ENCODE measurements around the gene BCAN.

BCAN gene

DNA sequence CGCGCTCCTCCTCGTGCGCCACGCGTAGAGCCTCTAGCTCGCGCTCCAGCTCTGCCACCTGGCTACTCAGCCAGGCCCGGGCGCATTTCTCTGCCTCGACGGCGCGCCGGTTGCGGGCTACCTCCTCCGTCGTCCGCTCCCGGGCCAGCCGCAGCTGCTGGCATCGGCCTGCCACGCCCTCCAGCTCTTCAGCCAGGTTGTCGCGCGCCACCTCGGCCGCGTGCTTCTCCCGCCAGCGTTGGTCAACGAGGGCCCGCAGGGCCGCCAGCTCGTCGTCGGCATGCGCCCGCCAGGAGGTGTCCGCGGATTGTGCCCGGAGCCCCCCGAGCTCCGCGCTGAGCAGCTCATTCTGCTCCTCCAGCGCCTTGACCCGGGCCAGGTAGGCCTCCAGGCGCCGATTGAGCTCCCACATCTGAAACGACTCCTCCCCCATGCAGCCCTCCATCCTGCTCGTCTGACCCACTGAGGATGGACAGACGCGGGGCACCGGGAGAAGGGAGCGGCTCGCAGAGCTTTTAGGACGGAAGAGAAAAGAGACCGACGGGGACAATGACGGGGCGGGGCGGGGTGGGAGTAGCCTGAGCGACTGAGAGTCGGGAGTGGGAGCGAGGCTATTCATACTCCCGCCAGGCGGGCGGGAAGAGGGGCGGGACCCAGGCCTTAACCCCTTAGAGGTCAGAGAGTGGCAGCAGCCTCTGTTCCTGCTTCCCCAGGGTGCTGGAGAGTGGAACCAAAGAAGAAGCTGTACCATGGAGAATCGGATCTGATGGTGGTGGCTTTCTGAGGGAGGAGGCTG, 35.1 kb downstream of the BCAN start, which contains the start of gene NES:
Gene NES, minus strand, starts transcription at position 588 of the 796 bp plus-strand sequence. Its CDS starts 143 bp downstream, at position 445.
- no peak for DNase-seq (ENCODE audit: low read depth in 1 of 2, low spot score in 1 of 2)

DNA sequence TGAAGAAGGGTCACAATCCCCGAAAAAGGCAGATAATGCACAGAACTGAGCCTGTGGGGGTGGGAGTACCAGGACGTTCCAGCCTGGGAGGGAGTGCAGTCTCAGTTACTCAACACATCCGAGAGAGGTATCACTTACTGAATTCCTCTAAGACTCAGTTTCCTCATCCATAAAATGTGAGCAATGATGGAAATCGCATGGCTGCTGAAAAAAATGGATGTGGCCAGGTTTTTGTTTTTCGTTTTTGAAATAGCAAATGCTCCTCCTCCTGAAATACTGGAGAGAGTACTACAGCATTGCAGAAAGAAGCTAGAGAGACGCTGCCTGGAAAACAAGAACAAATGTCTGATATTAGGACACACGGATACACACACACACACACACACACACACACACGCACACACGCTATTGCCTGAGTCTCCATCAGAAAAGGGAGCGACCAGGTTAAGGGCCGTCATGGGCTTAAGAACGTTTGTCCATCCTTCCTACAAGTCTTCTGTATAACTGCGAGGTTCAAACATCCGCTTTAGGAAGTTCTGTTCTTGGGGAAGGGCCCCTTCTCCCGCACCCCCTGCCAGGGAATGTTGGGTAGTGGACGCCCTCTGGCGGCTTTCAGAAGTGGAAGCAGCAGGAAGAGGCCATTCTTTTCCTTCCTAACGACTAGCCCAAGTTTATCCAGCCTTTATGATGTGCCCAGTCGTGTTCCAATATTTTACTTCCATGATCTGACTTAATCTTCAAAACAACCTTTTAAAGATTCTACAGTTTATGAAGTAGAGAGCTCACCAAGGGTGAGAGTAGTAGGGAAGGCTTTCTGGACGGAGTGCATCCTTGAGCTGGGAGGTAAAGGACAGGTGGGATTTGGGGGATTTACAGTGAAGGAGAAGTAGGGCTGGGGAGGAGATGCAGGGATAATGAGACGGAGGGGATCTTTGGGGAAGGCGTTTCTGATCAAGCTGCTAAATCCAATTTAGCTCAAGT, 36.0 kb downstream of the BCAN start:
- DNase-seq (ENCODE audit: low read depth in 1 of 2, low spot score in 1 of 2): no peak

DNA sequence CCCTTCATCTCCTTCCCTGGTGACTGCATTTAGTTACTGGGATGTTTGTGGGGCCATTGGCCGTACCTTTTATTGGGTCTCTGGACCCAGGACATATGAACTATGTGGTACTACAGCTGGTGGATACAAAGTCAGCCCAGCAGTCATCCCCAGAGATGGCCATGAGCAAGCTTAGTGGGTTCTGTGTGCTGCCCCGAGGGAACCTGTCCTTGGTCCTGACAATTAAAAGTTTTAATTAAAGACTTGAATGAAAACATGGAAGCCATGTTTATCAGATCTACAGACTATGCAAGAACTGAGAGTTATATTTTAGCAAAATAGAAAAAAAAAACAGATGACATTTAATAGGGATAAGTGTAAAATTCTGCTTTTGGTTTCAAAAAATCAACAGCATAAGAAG, 38.1 kb downstream of the BCAN start:
- no peak for DNase-seq (ENCODE audit: low read depth in 1 of 2, low spot score in 1 of 2)

DNA sequence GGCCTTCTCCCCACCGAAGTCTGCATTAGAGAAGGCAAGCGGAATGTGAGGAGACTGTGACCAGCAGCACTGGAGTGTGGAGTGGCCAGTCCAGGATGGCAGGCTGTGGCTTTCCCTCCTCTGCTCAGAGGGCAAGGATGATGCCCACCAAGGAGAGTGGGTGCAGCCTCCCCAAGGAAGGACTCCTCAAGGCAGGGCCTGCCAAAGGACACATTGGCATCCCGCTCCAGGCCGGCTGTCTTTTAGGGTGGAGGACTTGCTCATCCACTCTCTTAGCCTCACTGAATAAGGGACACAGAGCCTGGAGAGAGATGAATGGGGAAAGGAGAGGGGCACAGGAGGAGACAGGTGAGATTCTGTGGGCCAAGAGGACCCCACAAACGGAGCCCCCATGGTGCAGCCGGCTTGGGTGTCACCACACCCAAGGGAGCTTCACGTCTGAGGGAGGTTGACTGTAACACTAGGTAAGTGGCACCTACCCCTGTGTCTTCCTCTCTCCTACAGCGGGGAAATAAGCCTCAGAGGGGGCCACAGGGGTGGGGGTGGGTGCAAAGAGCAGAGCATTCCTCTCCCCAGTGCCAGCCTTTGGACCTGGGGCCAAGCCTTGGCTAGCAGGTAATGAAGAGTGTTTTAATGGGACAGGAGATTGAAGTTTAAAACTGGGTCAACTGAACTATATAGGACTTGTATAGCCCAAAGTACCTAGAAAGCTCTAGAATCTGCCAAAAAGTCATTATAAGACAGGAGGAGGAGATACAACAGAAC, 39.5 kb downstream of the BCAN start:
- DNase-seq (ENCODE audit: low read depth in 1 of 2, low spot score in 1 of 2): no peak

DNA sequence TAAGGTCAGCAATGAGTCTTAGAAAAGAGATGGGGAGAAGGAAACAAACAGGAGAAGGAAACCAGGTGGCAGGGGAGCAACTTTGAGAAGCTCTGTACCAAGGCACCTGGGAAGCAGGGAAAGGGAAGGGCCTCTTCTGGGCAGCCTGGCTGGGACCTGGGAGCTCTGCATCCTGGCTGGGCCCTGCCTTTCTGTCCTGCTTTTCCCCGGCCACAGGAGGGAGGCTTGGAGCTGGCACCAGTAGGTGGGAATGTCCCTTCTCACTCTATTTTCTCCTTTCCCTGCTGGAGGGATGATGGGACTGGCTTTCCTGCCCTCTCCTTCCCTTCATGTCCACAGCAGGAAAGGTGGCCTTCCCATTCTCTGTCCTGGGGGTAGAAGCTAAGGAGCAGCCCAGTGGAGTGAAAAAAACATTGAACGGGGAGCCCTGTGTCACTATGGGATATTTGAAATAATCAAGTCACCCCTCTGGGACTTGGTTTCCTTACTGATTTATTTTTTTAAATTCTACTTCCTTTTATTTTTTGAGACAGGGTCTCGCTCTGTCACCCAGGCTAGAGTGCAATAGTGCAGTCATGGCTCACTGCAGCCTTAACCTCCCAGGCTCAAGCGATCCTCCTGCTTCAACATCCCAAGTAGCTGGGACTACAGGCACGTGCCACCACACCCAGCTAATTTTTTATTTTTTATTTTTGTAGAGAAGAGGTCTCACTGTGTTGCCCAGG, 40.4 kb downstream of the BCAN start:
- DNase-seq (ENCODE audit: low read depth in 1 of 2, low spot score in 1 of 2): no peak

DNA sequence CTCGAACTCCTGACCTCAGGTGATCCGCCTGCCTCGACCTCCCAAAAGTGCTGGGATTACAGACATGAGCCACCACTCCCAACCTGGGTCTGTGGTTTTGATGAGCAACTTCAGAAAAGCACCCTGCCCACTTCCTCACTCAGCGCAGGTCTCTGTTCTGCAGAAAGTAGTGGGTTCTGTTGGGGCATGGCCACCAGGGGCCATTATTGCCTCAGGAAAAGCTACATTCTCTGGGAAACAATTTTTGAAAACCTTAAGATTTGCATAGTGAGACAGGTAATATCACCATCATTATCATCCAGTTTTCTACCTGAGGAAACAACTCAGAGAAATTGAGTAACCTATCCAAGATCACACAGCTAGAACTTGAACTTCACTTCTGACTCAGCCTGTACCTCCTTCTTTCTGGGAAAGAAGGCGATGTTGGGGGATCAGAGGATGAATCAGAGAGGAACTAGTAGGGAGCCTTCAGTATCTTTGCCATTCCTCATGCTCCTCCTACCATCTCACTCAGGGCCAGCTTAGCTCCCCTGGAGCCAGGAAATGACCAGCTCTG, 42.4 kb downstream of the BCAN start:
- no peak for DNase-seq (ENCODE audit: low read depth in 1 of 2, low spot score in 1 of 2)

DNA sequence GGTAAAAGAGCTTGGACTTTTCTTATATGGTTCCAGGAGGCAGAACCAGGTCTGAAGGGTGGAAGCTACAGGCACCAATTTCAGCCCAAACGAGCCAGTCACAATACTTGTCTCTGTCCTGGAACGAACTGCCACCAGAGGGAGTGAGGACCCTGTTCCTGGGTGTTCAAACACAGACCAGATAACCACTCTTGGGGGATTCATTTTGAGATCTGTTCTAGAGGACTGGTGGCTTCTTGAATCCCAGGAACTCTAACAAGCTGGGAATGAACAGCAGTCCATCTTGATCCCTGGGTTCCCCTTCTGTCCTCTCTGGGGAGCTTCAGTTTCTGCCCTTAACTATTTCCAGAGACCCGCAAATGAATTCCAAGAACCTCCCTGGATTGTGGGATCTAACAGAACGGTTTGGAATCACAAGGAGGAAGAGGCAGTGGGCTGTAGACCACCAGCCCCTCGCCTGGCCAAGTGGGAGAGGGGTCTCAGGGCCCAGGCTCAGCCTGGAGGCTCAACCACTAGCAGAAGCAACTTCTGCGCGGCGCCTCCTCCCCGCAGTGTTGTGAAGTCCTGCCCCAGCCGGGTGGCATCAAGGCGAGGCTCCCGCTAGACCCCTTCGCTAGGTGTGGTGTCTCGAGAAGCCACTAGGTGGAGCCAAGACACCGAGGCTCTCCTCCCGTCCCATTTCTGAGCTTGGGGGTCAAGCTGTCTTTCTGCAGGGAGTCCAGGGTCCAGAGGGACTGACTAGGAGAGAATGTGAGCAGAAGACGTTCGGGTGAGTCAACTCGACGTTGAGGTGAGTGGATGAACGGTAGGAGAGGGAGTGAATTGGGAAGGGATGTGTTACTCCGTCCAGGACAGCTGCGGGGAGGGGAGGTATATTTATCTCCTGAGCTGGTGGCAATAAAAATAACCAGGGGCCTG, 47.4 kb downstream of the BCAN start:
- peak; percentile 47 to 70 for DNase-seq (ENCODE audit: low read depth in 1 of 2, low spot score in 1 of 2)

DNA sequence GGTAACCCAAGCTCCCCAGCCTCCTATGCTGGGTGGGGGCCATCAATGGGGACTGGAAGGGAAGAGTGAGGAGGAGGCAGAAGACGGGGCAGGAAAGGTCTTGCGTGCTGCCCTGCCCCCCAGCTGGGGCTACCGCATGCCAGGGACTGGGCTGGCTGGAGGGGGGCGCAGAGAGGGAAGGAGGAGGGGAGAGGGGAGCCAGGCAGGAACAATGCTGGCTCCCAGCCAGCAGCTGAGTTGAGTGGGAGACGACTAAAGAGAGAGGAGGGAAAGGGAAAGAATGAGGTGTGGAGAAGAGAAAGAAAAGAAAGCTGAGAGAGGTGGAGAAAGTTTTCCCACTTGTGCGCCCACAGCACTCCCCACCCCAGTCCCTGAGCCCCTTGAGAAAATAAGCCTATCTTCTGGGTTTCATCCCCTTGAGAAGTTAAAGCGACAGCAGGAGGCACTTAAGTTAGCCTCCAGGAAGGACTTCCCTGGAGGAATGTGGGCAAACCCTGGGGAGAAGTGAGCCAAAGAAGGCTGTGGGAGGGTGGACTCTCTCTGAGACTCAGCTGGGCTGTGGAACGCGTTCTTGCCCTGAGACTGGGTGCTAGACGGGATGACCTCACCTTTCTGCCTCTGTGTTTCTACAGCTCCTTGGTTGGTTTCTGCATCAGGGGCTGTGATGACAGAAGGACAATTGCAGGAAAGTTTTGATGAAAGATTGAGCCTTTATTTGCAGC, 48.2 kb downstream of the BCAN start:
- no peak for DNase-seq (ENCODE audit: low read depth in 1 of 2, low spot score in 1 of 2)

DNA sequence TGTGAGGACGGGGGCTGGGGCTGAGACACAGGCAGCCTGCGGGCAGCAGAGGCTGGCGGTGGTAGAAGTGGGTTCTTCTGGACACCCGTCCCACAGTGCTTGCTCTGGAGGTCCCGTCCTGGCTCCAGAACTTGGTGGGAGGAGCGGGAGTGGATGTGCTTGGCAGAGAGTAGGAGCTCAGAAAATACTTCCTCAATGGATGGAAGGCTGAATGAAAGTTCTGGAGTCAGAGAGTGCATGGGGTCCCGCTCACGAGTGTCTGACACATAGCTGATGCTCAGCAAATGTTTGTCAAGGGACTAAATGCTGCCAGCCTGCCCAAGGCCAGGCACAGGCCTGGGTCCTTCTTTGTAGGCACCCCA, 48.7 kb downstream of the BCAN start:
- no peak for DNase-seq (ENCODE audit: low read depth in 1 of 2, low spot score in 1 of 2)

DNA sequence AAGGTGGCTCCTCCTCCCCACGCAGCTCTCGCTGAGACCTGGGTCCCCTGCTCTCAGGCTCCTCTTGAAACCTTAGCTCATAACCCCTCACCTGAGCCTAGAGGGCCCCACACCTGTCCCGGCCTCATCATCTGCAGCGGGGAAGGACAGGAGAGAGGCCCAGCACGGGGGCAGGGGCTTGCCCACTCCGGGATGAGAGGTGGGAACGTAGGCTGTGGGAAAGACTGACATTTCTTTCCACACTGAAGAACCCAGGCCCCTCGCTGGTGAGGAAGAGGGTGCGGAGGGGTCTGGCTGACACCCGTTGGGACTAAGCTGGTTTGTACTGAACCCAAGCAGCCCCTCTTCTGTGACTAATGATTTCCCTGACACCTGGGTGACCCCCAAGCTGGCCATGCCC, 49.3 kb downstream of the BCAN start:
- no peak for DNase-seq (ENCODE audit: low read depth in 1 of 2, low spot score in 1 of 2)

DNA sequence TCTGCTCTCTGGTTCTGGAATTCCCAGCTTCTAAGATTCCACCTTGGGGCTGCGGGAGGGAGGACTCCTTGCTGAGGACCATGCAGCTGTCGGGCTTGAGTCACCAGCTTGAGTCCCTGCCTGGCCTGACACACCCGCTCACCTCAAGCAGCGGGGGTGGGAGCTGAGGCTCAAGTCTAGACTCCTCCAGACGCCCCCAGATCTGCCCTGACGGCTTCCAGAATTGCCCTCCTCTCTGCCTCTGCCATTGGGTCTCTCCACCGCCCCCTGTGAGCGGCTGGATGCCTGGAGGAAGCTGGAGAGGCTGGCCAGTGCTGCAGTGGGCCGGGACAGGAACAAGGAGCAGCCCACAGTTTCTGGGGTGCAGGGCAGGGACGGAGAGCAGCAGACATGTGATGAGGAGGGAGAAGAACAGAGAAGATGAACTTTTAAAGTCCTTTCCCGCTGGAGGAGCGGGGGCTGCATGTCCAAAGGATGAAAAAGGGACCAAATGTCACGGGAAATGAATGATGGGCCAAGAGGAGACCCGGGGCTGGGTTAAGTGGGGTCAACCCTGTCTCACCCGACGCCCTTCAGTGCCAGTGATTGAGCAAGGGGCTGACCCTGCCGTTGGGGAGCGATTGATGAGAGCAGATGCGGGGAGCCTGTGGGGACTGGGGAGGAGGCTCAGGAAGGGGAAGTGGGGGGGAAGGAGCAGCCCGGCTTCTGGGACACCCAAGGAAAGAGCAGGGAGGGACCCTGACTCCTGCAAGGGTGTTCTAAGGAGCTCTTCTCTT, 49.9 kb downstream of the BCAN start:
- DNase-seq (ENCODE audit: low read depth in 1 of 2, low spot score in 1 of 2): no peak

DNA sequence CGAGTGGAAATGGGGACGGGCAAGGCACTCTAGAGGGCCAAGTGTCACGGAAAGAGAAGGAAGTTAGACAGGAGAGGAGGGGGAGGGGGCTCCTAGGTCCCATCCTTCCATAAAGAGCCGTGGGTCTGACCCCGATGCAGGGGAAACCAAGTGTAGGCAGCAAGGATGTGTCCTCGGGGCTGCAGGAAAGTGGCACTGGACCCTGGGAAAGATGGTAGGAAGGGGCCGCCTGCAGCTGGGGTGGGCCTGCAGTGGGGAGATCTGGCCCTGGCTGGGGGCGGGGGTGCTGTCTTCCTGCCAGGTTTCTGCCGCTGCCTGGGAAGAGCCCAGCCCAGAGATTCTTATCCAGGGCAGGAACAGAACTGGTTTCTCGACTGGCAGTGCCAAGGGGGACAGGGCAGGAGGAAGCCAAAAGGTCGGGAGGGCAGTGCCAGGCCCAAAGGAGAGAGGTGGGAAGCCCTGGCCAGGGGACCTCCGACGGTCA, 50.6 kb downstream of the BCAN start:
- DNase-seq (ENCODE audit: low read depth in 1 of 2, low spot score in 1 of 2): no peak

DNA sequence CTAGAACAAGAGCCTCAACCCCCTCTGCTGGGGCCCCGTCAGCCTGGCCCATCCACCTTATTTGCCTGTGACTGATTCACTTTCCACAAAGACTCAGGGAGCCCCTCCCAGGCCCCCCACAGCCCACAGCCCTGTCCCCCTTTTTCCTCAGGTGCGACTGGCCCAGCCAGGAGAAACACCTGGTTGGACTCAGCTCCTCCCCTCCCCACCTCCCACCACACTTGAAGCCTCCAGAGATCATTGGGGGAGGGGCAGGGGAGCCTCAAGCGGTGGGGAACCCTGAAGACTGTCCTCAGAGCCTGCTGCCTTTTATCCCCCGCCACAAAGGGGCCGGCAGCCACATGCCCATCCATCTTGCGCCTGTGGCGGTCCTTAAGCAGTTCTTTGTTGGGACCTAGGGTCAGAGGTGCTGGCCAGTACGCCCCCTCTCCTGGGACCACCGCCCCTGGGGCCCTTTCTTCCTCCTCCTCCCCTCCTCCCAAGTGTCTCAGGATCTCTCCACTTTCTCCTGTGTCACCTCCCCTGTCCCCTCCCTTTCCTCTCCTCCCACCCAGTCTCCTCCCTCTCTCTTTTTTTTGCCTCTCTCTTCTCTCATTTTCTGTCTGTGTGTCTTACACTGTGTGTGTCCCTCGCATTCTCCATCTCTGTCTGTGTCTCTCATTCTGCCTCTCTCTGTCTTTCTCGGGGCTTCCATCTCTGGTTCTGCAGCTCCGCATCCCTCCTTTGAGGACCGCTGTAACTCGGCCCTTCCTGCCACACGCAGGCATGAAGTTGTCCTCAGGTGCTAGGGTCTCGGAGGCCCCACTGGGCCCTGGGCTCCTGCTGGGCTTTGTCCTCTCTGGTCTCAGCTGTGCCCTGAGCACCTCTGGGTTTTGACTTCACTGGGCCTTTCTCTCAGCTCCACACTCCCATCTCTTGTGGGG, 51.3 kb downstream of the BCAN start:
- no peak for DNase-seq (ENCODE audit: low read depth in 1 of 2, low spot score in 1 of 2)

DNA sequence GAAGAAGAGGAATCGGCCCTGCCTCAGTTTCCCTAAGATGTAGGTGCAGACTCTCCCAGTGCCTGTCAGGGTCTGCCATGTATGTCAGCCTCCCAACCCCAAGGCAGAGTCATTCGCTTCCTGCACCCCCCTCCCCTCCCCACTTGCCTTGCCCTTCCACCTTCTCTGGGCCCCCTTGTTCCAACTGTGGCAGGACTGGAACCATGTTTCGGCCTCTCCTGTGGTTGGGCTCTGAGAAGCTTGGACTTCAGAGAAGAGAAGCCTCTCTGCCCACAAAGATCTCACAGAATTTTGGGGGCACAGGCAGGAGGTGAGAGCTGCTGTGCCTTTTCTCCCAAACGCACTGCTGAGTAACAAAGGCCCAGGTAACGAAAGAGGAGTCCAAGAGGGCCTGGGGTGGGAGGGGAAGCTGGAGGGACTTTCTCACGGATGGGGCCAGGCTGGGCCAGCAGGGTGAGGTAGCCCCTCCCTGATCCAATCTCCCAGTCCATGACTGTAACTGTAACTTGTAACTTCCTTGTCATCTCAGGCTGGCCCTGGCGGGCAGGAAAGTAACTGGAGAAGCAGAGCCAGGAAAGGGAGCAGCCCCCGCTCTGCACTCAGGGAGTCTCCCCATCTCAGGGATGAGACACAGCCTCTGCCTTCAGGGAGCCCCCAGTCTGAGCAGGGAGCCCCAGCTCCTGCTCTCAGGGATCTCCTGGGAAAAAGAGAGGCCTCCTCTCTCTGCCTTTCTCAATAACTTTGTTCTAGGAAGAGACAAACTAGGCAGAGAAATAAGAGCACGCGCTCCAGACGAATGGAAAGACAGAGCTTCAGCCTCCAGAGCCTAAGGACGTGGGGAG, 52.2 kb downstream of the BCAN start:
- no peak for DNase-seq (ENCODE audit: low read depth in 1 of 2, low spot score in 1 of 2)

DNA sequence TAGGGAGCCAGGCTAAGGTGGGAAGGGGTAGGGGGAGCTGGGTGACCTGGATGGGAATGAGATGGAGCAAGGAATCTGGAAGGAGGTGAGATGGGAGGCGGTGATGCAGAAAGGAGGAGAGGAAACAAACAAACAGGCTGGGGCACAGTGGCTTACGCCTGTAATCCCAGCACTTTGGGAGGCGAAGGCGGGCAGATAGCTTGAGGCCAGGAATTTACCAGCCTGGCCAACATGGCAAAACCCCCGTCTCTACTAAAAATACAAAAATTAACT, 52.7 kb downstream of the BCAN start:
- DNase-seq (ENCODE audit: low read depth in 1 of 2, low spot score in 1 of 2): no peak

DNA sequence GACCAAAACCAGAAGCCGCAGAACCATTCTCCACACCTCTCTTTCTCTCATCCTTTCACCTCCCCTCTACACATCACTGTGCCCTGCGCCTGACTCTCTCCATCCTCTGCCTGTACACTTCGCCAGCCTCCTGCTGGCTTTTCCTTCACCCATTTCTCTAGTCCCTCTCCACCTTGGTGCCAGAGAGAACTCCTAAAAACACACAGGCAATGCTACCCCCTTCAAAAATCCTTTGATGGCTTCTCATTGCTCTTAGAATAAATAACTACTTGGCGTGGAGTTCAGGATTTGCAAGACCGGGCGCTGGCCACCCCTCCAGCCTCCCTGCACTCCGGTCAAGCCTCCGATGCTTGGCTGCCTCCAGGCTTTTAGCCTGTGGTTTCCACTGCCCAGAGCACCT, 54.8 kb downstream of the BCAN start:
- no peak for DNase-seq (ENCODE audit: low read depth in 1 of 2, low spot score in 1 of 2)
